Choroid plexus epithelial cell (primary cell): ENCODE results near the gene SOX5.

Experiments
- DNase-seq: peaks from one replicate; pipeline ENCODE4 v3.0.0-alpha.2; 2010; ENCODE audit warnings: low read depth
- H3K4me3 ChIP-seq: 2 replicates; pipeline ENCODE4 v1.5.1; 2011; ENCODE audit warnings: low read depth, mild to moderate bottlenecking, control low read depth, low read length, moderate library complexity
- TF ChIP-seq, protein P1 (sequence below): conservative IDR thresholded peaks from 2 replicates; pipeline ENCODE4 v1.5.1; 2011; ENCODE audit warnings: low read depth, mild to moderate bottlenecking, control low read depth, inconsistent platforms, low read length, moderate library complexity

Gene SOX5

DNA sequence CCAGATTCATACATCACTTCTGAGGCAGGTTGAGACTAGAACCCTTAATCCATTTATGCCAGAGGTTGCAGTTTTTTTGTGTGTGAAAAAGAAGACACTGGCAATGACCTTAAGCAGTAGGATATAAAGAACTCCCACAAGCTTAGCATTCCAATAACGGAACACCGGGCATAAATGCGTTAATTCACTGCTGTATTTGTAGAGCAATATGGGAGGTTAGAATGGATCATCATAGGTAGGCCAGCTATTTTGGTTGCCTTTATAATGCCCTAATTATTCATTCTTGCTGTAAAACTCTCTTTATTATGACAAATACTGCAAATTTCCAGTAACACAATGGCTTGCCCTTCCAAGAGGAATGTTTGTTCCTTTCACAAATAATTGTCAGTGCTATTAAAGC, 322.7 kb downstream of the SOX5 start:
- no peak overlapping the region for H3K4me3 ChIP-seq
- TF ChIP-seq, protein P1, sequence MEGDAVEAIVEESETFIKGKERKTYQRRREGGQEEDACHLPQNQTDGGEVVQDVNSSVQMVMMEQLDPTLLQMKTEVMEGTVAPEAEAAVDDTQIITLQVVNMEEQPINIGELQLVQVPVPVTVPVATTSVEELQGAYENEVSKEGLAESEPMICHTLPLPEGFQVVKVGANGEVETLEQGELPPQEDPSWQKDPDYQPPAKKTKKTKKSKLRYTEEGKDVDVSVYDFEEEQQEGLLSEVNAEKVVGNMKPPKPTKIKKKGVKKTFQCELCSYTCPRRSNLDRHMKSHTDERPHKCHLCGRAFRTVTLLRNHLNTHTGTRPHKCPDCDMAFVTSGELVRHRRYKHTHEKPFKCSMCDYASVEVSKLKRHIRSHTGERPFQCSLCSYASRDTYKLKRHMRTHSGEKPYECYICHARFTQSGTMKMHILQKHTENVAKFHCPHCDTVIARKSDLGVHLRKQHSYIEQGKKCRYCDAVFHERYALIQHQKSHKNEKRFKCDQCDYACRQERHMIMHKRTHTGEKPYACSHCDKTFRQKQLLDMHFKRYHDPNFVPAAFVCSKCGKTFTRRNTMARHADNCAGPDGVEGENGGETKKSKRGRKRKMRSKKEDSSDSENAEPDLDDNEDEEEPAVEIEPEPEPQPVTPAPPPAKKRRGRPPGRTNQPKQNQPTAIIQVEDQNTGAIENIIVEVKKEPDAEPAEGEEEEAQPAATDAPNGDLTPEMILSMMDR: no peak

DNA sequence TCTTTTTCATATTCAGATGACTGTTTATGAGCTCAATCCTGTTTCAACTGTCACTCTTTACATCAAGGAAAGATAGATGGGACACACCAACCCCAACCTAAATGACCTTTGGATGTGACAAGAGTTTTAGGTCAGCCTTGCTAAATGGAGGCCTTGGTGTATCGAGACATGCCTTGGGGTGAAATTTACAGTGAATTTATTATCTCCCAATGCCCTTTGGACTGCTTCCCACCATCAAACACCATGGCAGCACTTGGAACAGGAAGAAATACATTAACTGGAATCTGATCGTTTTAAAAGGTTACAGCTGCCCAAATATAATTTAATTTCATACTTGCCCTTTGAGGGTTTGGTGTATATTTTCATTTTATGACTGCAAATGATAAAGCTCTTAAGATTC, 327.6 kb downstream of the SOX5 start:
- no peak for DNase-seq

More for the DNA sequence above, 322.7 kb downstream of the SOX5 start:
- DNase-seq: no peak

DNA sequence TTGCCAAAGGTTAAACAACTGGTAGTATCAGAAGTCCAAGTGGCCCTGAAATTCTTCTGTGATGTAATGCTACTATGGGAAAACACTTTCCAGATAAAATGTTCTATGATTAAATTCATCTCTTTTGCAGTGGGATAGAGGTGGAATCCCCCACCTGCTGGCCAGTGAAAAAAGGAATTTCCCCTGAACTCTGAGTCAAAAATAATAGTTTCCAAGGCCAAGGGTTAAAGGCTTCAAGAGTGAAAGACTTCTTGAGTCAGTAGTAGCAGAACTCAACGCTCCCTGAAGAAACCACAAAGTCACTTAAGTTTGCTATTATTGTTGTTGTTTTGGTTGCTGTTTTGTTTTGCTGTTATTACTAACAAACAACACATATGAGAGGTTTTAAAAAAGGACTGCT, 330.8 kb downstream of the SOX5 start:
- TF ChIP-seq, protein P1: no peak
- no peak for DNase-seq
- no peak overlapping the region for H3K4me3 ChIP-seq

More for the DNA sequence above, 327.6 kb downstream of the SOX5 start:
- TF ChIP-seq, protein P1: no peak
- H3K4me3 ChIP-seq: no peak overlapping the region

DNA sequence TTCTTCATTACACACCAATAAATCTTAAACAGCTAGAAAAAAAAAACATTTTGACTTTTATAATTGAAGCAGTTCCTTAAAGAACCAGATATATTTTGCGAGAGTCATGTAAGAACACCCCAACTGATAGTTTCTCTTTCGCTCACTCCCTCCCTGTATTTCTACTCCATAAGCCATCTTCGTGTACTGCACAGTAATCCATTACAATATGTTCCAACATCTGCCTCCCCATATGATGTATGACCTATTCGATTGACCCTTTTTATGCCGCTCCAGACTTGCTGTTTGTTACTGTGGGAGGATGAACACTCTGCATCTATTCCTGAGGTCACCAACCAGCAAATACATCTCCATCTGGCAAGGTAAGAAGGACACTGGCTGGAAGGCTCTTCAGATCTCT, 331.7 kb downstream of the SOX5 start:
- no peak overlapping the region for H3K4me3 ChIP-seq
- TF ChIP-seq, protein P1: no peak
- no peak for DNase-seq

DNA sequence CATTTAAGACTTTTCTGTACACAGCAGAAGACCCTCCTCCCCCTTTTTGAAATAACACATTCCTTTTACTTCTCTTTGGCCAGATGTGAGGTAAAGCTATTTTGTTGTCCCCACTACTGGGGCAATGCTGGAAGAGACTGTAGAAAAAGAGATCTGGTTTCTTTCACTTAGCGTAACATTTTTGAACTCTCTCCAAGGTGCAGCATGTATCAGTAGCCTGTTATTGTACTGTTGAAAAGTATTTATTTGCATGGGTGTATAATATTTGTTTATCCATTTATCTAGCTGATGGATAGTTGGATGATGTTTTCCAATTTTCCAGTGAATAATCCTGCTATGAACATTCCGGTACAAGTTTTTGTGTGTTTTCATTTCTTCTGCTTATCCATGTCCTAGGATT, 335.2 kb downstream of the SOX5 start:
- H3K4me3 ChIP-seq: no peak overlapping the region
- TF ChIP-seq, protein P1: no peak
- no peak for DNase-seq

DNA sequence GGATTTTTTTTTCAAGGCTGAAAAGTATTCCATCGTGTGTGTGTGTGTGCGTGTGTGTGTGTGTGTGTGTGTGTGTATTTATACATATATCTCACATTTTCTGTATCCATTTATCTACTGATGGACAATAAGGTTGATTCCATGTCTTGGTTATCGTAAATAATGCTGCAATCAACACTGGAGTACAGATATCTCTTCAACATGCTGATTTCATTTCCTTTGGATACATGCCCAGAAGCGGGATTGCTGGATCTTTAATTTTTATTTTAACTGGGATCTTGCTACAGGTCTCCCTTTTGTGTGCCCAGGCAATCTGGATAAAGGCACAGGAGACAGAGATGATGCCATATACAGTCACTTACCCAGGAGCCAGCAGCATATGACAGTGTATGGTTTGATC, 338.1 kb downstream of the SOX5 start:
- TF ChIP-seq, protein P1: no peak
- H3K4me3 ChIP-seq: no peak overlapping the region
- peak; percentile 37 for DNase-seq

DNA sequence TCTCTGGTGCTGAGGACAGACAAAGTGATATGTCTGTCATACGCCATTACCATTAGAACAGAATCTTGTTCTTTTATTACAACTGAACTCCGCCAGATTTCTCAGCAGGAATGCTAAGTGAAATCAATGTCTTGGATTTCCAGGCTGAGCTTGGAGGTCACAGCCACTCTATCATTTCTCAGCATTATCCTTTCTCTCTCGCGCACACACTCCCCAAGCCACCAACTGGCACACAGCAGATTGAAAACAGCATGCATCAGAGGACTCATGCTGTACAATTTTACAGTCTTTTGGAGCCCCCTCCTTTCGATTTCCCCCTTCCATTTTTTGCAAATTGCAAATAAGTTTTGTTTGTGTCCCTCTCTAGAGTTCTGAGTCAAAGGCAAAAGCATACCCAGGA, 348.6 kb downstream of the SOX5 start:
- TF ChIP-seq, protein P1: no peak
- H3K4me3 ChIP-seq: no peak overlapping the region
- no peak for DNase-seq
